Suppressor macrophage (primary cell): ENCODE data around the gene PLAAT1.

Experiments used
- DNase-seq, 4 experiments: peaks; one replicate each; pipeline ENCODE4 v3.0.0-alpha.2; 2020 to 2022
- total RNA-seq, 17 experiments: gene quantifications; one replicate each; lab custom pipeline; 2026; ENCODE audit warnings: mixed read lengths in 6 of 17, inconsistent platforms in 3 of 17; lab: John Stamatoyannopoulos, UW

Gene PLAAT1
- 0 to 0.55 (median 0) reads per million in 17 experiments for total RNA-seq

GRCh38 chr3:193240850-193241706 lies at the start of gene PLAAT1:
Gene PLAAT1 (plus strand): TSS chr3:193241222. CDS start chr3:193255651, 14,429 bp downstream.
- peak; percentile 13 to 64 (median 46) for DNase-seq

- DNase-seq = no peak
These were observed 46.7 kb upstream of the PLAAT1 start for GRCh38 chr3:193194371-193194770.

- no peak for DNase-seq
These were observed 44.3 kb upstream of the PLAAT1 start for GRCh38 chr3:193196746-193197145.

- no peak for DNase-seq
These were observed 33.4 kb upstream of the PLAAT1 start for GRCh38 chr3:193207290-193208273.

- DNase-seq = no peak
These were observed 30.4 kb upstream of the PLAAT1 start for GRCh38 chr3:193210618-193211017.

- no peak for DNase-seq
These were observed 29.8 kb upstream of the PLAAT1 start for GRCh38 chr3:193211173-193211572.

- no peak for DNase-seq
These were observed 29.0 kb upstream of the PLAAT1 start for GRCh38 chr3:193211984-193212383.

GRCh38 chr3:193212844-193213243 lies 28.2 kb upstream of the PLAAT1 start:
- DNase-seq = no peak

- no peak for DNase-seq
These were observed 26.6 kb upstream of the PLAAT1 start for GRCh38 chr3:193214445-193214844.

- DNase-seq = no peak
These were observed 15.5 kb upstream of the PLAAT1 start for GRCh38 chr3:193225302-193226125.

- DNase-seq = no peak
These were observed 12.8 kb upstream of the PLAAT1 start for GRCh38 chr3:193228206-193228605.

- no peak for DNase-seq
These were observed 11.1 kb upstream of the PLAAT1 start for GRCh38 chr3:193229851-193230420.

- no peak for DNase-seq
These were observed 10.4 kb upstream of the PLAAT1 start for GRCh38 chr3:193230610-193231009.

GRCh38 chr3:193231201-193231600 lies 9.8 kb upstream of the PLAAT1 start:
- DNase-seq = no peak

GRCh38 chr3:193236599-193236998 lies 4.4 kb upstream of the PLAAT1 start:
- no peak for DNase-seq

- DNase-seq = no peak
These were observed 4.0 kb upstream of the PLAAT1 start for GRCh38 chr3:193237030-193237429.

- DNase-seq = no peak
These were observed 579 bp upstream of the PLAAT1 start for GRCh38 chr3:193240436-193240849.

GRCh38 chr3:193241716-193242115 lies 694 bp downstream of the PLAAT1 start:
- no peak for DNase-seq

- peak in 1 of 4 experiments; percentile 6 for DNase-seq
These were observed 2.5 kb downstream of the PLAAT1 start for GRCh38 chr3:193243571-193243970.

- no peak for DNase-seq
These were observed 7.9 kb downstream of the PLAAT1 start for GRCh38 chr3:193248848-193249468.

- no peak for DNase-seq
These were observed 9.5 kb downstream of the PLAAT1 start for GRCh38 chr3:193250492-193250891.
